Posterior vena cava (tissue), 2 donors: ENCODE measurements around the gene ANKRD37. TPM values are rescaled to one million over a fixed set of nuclear protein-coding genes. Genes with fewer than 3 reads are reported as not detected.
"Not testable (repeated sequence)": the region's sequence is repeated elsewhere in the genome, so short reads cannot be mapped to it uniquely, and the experiment has no call there.

Experiments
- DNase-seq: peaks from one replicate; pipeline ENCODE4 v3.0.0-alpha.2; 2020; ENCODE audit warnings: low spot score
- intact Hi-C, 2 donors: fragments of 100-400 bp; cut with DNase I; formaldehyde crosslinking; loops; one replicate each; pipeline versions ENCODE4 v1.14.1 to v1.14.2; 2022 to 2023
- long read RNA-seq, 2 donors: library from polyadenylated mRNA; unstranded; transcript quantifications; one replicate each; pipeline ENCODE4 v2.0.0, GENCODE V29; 2020 to 2021
- total RNA-seq, 2 donors: library from RNA; stranded (reverse); fragmentation: NEBNext Ultra II Directional; extraction: Animal tissue kit (Norgen Biotek cat#: 25700); gene quantifications; one replicate each; pipeline ENCODE4 v1.2.1, GENCODE V29; 2021
- donor health status: DM: yes; HTN: yes; CAD: no.
- donor health status: DM: yes; HTN: yes; CAD: no.

ANKRD37 gene, protein sequence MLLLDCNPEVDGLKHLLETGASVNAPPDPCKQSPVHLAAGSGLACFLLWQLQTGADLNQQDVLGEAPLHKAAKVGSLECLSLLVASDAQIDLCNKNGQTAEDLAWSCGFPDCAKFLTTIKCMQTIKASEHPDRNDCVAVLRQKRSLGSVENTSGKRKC
- 1 to 10 TPM; 9.7 to 9.8 TPM for total RNA-seq
- long read RNA-seq, donor 1, partial matches to known transcripts = 0 of 4 reads
- long read RNA-seq, donor 1, other reads (novel, unspliced or antisense) = 4 of 4 reads
- long read RNA-seq, donor 2, transcript ANKRD37-201 (5 exons, 1,141 nt) = major isoform, 11 of 23 reads
- long read RNA-seq, donor 2, partial matches to known transcripts = 2 of 23 reads
- long read RNA-seq, donor 2, other reads (novel, unspliced or antisense) = 9 of 23 reads

DNA sequence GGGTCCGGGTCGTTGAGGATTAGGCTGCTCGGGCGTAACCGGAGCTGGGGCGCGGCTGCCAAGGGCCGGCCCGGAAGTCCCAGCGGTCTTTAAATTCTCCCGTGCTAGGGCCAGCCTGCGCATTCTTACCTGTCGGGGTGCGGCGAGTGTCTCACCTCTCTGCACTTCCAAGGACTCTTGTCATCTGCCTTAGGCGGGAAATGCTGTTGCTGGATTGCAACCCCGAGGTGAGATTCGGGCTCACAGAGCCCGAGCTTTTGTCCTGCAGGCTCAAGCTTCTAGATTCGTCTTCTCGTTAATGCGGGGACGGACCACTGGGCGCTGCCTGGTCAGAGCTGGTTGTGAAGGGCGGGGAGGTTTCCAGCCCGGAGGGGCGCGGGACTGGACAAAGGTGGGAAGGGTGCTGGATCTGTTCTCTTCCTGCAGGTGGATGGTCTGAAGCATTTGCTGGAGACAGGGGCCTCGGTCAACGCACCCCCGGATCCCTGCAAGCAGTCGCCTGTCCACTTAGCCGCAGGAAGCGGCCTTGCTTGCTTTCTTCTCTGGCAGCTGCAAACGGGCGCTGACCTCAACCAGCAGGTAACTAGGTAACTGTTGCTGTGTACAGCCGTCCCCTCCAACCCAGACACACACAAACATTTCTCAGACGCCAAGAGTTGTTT lies at the start of gene ANKRD37:
ANKRD37 (plus strand) TSS at position 118 of the 662 bp plus-strand sequence; CDS start at position 201, 83 bp downstream.
- intact Hi-C loops = loop anchor here in 1 of 2 donors (10.0 kb wide), 1 partner anchor 192 kb away; the partner anchor contains the start of genes CFAP97 and SNX25
- no peak for DNase-seq

DNA sequence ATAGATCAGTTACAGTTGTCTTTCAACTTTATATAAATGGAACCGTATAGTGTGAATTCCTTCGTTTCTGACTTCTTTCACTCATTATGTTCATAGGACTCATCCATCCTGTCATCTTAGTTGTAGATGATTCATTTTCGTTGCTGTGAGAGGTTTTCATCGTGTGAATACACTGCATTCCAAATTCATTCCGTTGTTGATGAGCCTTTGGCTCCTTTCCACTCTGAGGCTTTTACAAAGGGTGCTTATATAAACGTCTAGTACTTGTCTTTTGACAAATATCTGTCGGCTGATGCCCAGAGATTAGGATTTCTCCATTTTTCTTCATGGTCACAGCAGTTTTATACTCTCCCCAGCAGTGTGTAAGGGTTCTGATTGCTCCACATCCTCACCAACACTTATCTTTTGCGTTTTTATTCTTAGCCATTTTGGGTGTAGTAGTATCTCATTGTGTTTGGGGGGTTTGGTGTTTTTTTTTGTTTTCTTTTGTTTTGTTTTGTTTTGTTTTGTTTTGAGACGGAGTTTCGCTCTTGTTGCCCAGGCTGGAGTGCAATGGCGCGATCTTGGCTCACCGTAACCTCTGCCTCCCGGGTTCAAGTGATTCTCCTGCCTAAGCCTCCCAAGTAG lies 49.6 kb upstream of the ANKRD37 start:
- DNase-seq = no peak
- intact Hi-C loops = loop anchor here in 1 of 2 donors (10.0 kb wide), 1 partner anchor 132 kb away; no protein-coding TSS in a partner anchor

DNA sequence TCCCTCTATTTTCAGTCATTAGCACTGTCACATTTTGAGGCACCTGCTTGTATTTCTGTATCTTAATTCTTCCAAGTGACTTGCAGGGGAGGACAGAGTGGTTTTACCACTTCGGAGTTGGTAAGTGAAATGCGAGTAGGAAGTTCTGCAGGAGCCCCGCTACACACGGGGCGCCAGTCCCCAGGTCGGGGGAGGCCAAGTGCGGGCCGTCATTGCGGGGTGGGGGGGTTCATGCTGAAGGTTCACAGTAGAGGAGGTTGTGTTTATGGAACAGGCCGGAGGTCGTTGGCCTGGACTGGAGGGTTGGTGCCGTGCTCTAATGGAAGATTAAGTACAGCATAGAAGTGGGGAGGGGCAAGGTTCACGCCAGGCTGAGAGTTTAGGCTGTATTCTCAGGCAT lies 45.0 kb upstream of the ANKRD37 start:
- no peak for DNase-seq
- intact Hi-C loops = no loop called here

DNA sequence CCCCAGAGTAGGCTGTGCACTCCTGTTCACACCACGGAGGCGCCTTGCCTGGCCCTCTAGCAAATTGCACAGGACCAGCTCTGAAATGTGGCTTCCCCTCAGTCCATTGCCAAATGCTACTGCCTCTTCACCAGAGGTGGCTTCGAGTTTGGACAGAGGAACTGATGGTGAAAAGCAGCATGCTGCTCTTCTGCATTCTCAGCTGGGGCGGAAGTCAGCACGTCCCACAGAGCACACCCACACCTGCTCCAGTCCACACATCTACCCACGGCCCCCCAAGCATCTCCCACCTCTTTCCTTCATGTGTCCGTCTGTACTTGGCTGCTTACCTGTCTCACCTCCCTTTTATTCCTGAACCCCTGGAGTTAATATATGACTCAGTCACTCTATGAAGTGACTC lies 44.4 kb upstream of the ANKRD37 start:
- DNase-seq = no peak
- intact Hi-C loops = no loop called here

DNA sequence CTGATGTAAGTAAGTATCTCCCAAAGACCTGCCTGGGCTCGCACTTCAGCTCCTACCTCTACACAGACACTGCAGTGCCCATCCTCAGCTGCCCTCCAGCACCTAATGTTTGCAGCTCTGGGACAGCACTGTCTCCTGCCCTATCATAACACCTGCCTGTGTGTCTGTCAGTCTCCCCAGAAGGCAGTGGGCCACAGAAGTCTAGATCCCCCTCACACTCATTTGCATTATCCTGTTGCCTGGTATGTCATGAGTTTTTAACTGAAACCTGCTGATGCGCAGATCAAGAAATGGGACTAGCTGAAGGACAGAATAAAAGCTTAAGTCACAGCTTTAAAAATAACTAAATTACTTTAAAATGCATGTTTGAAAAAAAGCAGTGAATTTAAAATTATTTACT lies 43.9 kb upstream of the ANKRD37 start:
- DNase-seq = no peak
- intact Hi-C loops = no loop called here

DNA sequence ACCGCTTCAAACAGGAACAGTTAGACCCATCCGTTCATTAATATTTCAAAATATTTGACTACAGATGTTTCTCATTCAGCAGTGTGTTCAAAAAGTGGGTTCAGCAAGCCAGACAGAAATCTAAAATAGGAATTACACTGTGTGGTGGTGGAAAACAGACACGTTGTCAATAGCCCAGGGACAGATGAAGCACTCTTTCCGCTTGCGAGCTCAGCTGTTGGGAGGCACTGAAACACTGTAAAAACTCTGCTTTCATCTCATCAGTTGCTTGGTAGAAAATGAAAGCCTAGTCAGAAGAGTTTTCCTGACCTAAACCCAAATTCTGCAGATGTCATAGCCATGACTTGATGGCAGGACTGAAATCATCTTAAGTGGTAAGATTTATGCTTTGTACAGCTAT lies 39.4 kb upstream of the ANKRD37 start:
- intact Hi-C loops = loop anchor here in 1 of 2 donors (5.0 kb wide), 1 partner anchor 1575 kb away; no protein-coding TSS in a partner anchor
- no peak for DNase-seq

DNA sequence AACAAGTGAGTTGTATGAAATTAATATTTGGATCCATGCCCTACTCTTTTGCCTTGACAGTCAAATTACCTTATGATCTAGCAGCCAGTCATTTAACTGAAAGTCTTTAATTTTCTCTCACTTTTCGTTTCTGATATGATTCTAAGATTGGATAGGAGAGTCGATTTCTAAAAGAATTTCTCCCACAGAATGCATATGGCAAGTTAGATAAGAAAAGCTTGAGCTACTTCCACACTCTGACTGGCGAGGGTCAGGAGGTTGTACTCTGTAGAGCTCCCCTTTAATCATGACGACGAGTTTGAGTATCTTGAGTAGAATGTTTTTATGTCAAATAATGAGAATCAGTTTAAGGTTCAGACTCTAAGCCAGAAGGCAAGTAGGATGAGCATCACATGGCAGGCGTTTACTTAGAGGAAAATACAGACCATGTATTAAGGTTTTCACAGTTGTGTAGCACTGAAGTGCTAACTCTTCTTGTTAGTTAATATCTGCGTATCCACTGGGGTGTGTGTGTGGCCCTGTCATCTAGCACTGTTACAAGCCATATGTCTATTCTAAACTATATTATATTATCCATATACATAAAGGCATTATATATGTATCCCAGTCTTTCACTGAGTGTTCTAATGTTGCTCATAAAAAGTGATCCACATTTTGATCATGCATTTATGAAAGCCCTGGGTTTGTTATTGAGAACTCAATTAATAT lies 38.8 kb upstream of the ANKRD37 start:
- intact Hi-C loops = loop anchor here in 1 of 2 donors (5.0 kb wide), 1 partner anchor 1576 kb away; no protein-coding TSS in a partner anchor
- DNase-seq = no peak

DNA sequence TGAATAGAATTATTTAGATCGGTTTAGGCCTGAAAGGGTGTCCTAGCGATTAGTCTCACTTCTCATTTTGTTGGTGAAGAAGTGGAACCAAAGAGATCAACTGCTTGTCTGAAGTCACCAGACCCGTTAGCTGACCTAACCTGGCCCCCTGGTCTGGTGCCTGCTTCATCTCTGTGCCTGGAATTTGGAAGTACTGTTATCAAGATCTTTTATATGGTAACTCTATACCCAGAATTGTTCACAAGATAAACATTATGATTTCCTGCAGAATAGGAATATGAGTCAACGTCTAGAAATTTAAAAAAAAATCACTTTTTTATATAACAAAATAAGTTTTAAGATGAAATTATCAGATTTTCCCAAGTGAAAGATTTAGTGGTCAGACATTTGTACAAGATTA lies 38.1 kb upstream of the ANKRD37 start:
- DNase-seq = no peak
- intact Hi-C loops = loop anchor here in 1 of 2 donors (5.0 kb wide), 1 partner anchor 1576 kb away; no protein-coding TSS in a partner anchor

DNA sequence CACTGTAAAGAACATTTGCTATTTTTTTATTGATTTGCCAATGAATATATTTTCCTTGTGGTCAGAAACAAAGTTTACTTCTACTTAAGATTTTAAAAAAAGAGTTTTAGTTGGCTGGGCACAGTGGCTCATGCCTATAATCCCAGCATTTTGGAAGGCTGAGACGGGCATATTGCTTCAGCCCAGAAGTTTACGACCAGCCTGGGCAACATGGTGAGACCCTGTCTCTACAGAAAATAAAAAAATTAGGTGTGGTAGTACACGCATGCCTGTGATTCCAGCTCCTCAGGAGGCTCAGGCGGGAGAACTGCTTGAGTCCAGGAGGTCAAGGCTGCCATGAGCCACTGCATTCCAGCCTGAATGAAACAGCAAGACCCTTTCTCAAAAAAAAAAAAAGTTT lies 37.7 kb upstream of the ANKRD37 start:
- intact Hi-C loops = loop anchor here in 1 of 2 donors (5.0 kb wide), 1 partner anchor 1577 kb away; no protein-coding TSS in a partner anchor

DNA sequence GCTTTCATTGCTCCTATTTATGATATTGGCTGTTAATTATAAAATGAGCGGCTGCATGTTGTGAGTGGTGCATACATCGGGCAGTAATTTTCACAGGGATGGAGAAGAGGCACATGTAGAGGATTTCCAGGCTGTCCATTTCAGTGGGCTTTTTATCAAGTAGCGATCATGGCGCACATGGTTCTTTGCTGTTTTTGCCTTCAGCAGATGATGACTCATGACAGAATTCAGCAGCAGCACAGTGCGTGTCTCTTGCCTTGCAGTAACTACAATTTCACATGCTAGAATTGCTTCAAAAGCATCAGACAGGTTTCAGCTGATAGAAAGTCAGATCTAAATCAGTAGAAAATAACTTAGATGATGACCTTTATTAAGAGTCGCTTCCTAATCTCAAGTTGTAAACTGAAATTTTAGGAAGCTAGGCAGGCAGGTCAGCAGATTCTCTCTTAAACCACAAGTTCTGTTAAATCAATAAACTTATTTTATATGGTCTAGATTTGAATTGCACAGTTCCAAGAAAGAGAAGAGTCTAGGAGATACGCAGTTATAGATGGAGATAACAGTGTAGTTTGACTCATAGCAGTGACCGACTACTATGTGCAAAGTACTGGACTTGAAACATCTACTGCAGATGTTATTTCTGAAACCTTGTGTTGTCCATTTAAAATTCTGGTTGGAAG lies 36.7 kb upstream of the ANKRD37 start:
- intact Hi-C loops = loop anchor here in 1 of 2 donors (5.0 kb wide), 1 partner anchor 1578 kb away; no protein-coding TSS in a partner anchor
- DNase-seq = no peak

More for the DNA sequence above, 37.7 kb upstream of the ANKRD37 start:
- no peak for DNase-seq

DNA sequence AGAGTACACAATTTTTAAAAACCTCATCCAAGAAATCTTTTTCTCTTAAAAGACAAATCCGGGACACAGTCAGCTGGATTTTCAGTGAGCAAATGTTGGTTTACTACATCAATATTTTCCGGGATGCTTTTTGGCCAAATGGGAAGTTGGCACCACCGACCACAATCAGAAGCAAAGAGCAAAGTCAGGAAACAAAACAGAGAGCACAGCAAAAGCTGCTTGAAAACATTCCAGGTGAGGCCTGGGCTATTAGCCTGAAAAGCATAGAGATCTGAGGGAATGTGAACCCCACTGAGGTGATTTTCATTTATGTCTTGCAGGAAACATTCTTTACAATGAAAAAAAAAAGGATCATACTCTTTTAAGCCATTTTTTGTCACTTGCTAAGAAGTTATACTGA lies 34.8 kb upstream of the ANKRD37 start:
- DNase-seq = no peak
- intact Hi-C loops = no loop called here

DNA sequence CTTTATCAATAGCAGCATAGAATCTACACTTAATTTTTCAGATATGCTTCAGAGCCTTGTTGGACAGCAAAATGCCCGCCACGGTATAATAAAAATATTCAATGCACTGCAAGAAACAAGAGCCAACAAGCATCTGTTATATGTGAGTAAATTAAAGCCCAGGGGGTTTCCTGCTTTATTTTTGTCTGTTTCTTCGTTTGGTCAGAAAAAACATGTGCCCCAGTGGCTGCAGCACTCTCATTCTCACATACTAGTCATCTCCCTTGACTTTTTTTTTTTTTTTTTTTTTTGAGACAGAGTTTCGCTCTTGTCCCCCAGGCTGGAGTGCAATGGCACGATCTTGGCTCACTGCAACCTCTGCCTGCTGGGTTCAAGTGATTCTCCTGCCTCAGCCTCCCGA lies 34.1 kb upstream of the ANKRD37 start:
- DNase-seq, intact Hi-C loops: not testable (repeated sequence)

DNA sequence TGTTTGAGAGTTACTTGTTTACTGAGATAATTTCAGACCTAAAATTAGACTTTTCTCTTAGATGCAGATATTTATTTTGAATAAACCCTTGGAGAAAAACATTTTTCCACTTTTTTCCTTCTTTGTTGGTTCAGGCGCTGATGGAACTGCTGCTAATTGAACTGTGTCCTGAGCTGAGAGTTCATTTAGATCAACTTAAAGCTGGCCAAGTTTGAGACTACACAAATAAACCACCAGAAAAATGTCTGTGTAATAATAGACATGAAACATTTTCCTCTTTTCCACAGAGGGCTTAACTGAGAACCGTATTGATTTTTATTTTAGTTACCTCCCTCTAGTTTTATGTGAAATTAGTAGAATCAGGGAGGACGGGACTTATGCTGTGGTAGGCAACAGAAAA lies 33.4 kb upstream of the ANKRD37 start:
- intact Hi-C loops = no loop called here
- DNase-seq = no peak

DNA sequence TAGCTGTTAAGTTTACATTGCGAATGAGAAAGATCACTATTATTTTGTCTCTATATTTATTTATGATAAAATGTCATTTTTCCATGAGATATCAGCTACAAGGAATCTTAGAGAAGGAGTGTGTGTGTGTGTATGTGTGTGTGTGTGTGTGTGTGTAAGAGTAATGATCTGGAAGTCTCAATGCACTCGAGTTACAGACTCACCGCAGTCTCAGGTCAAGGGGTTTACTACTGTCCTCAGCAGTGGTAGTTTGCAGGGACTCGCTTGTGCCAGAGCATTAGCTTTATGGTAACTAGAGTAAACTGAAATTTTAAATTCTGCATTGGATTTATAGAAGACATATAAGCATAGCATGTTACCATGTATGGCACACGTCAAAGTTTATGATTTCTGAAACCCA lies 31.8 kb upstream of the ANKRD37 start:
- intact Hi-C loops = no loop called here
- no peak for DNase-seq

DNA sequence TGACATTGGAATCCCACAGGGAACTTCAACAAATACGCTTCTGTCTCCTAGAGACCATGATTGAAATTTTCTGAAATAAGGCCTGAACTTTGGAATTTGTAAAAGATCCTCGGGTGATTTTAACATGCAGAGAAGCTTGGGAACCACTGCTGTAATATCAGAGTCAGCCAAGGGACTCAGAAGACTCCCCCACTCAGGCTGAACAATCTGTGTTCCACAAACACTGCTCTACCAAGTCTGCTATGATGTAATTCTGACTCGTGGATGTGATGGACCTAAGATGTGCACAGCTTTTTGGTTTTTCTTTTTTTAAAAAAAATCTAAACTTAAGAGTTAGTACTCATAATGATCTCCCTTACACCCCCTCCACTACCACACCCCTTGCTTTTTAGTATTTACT lies 26.9 kb upstream of the ANKRD37 start:
- no peak for DNase-seq
- intact Hi-C loops = no loop called here

DNA sequence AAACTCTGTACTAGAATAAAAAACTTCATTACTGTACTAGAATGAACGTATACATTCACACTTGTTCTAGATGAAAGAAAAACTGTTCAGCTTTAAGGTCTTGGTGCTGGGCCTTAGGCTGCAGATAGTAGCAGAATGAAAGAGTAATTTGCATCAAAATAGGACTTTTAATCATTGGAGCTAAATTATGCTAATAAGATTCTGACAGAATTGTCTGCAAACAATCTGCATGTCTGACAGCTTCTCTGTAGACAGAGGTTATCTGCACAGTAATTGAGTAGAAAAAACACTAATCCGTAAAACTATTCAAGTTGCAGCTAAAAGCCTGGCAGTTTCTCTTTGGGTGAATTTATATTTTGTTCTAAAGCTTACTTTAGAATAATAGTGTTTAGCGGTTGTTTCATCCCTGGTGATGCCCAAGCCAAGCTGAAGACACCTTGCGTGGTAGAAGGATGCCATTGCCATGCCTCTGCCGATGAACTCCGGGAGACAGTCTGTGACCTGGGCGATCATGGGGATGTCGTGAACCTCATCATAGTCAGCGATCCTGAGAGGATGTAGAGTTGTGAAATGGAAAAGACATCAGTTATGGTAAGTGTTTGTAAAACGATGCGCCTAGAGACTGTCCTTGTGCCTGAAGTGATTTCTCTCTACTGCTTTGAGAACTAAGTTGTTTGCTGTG lies 26.2 kb upstream of the ANKRD37 start:
- intact Hi-C loops = no loop called here
- no peak for DNase-seq

DNA sequence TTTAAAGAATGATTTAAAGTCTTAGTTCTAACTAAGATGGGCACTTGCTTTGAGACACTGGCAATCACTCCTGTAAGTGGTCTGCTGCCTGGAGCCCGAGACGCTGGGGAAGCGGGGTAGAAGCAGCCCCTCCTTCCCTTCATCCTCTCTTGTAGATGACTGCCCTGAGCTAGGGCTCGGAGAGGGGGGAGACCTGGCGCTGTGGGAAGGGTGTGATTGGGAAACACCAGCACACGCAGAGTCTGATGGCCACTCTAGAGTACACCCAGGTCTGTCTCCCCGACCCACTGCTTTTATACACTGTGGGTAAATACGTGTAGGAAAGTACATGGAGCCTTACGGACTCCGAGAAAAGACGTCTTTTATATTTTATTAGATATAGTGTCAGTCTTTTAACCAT lies 24.9 kb upstream of the ANKRD37 start:
- intact Hi-C loops = no loop called here
- DNase-seq = no peak

DNA sequence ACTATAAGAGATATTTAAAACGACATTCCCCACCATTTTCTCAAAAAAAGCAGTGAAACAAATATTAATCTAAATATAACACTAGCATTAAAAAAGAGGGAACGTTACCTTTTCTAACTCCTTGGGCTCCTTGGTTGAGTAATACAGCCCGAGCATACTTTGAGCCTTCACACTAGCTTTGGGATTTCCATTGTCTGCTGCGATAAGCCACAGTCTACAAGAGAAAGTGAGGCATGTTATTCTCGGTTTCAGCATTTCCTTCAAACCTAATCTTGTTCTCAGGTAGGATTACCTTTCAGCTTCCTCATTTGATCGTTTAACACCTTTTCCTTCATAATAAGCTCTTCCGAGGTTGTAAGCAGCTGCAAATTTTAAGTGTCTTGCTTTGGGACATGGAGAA lies 22.6 kb upstream of the ANKRD37 start:
- intact Hi-C loops = no loop called here
- DNase-seq = no peak
